Transverse colon (tissue), 4 donors: ENCODE results near the gene SPATA16. TPM values are rescaled to one million over a fixed set of nuclear protein-coding genes. Genes with fewer than 3 reads are reported as not detected.
A peak's percentile ranks its signal among the peaks of the same experiment; 100 is the strongest.

Source experiments
- DNase-seq: peaks from one replicate; pipeline ENCODE4 v3.0.0-alpha.2; 2019
- H3K27ac ChIP-seq, 4 donors: fragments of 200-600 bp; sonication (generic); 2 replicates each; pipeline ENCODE4 v1.5.1; 2016 to 2018; ENCODE audit warnings: inconsistent platforms in 4 of 4
- H3K27me3 ChIP-seq: fragments of 200-600 bp; sonication (generic); 2 replicates; pipeline ENCODE4 v1.5.1; 2017; ENCODE audit warnings: inconsistent platforms
- H3K36me3 ChIP-seq, 4 donors: fragments of 200-600 bp; sonication (generic); 2 replicates each; pipeline ENCODE4 v1.5.1; 2017 to 2019; ENCODE audit warnings: inconsistent platforms in 4 of 4
- H3K4me1 ChIP-seq, 4 donors: fragments of 200-600 bp; sonication (generic); 2 replicates each; pipeline ENCODE4 v1.5.1; 2017 to 2020; ENCODE audit warnings: inconsistent platforms in 4 of 4
- H3K4me3 ChIP-seq, 4 donors: fragments of 200-600 bp; sonication (generic); 1 replicate in 1 of 4; 2 replicates in 3 of 4; pipeline versions ENCODE4 v1.5.1 to v1.6.1; 2017 to 2019; ENCODE audit warnings: inconsistent platforms in 4 of 4
- H3K9me3 ChIP-seq, 2 donors: fragments of 200-600 bp; sonication (generic); 2 replicates each; pipeline ENCODE4 v1.5.1; 2017 to 2019; ENCODE audit warnings: inconsistent platforms in 2 of 2
- CTCF ChIP-seq, 5 experiments: fragments of 200-600 bp in 3 of 5; fragments of 450-650 bp in 2 of 5; sonication (generic) in 3 of 5; IDR thresholded peaks; 1 replicate in 2 of 5; 2 replicates in 3 of 5; pipeline ENCODE4 v1.5.1; 2016 to 2017; ENCODE audit warnings: antibody characterized with exemption in 5 of 5, inconsistent platforms in 3 of 5, mild to moderate bottlenecking in 2 of 5, moderate library complexity in 1 of 5
- EP300 ChIP-seq: sonication (generic); formaldehyde crosslinking; IDR thresholded peaks from one replicate; pipeline ENCODE4 v1.6.1; 2017; ENCODE audit warnings: antibody characterized with exemption, low read depth
- POLR2A ChIP-seq: fragments of 450-650 bp; IDR thresholded peaks from one replicate; pipeline ENCODE4 v1.6.1; 2016; ENCODE audit warnings: antibody characterized with exemption, mild to moderate bottlenecking, moderate library complexity
- POLR2AphosphoS5 ChIP-seq, 3 donors: sonication (generic); formaldehyde crosslinking; IDR thresholded peaks; one replicate each; pipeline ENCODE4 v1.6.1; 2016; ENCODE audit warnings: antibody characterized with exemption in 3 of 3
- WGBS, 2 donors: methylation state at CpG; one replicate each; pipeline ENCODE4 v1.1.5; 2018; ENCODE audit warnings: low coverage in 1 of 2; 5-methylcytosine and 5-hydroxymethylcytosine counted together
- in situ Hi-C, 4 donors: fragments of 200-750 bp; cut with MboI; loops; one replicate each; pipeline versions ENCODE4 v1.15.0 to v1.15.1; 2017; ENCODE audit warnings: low sequenced_read_pairs in 3 of 4, low pct_ligation_motif_present in 1 of 4, low pct_unique_long_range_greater_than_20kb in 1 of 4
- intact Hi-C: fragments of 100-400 bp; cut with DNase I; formaldehyde crosslinking; loops from one replicate; pipeline ENCODE4 v1.15.1; 2023; ENCODE audit warnings: low total_unique reads
- total RNA-seq, 4 donors: library from RNA; depleted of rRNA; stranded (reverse); fragments of >200 nt; gene quantifications; one replicate each; pipeline ENCODE4 v1.1.0, GENCODE V29; 2016

SPATA16 gene
- total RNA-seq, 4 donors from 2014 or later = not detected

GRCh38 chr3:173045770-173046382 lies 95.2 kb downstream of the SPATA16 start:
- no peaks in the 10 kb centered on the region for H3K9me3 ChIP-seq
- intact Hi-C loops (no loop called here), in situ Hi-C loops (no loop called here)
- no peak for TF ChIP-seq POLR2AphosphoS5 (IDR thresholded peaks at IDR 0.05)
- TF ChIP-seq CTCF (IDR thresholded peaks at IDR 0.05) = peak in 4 of 5 experiments; percentile 9 to 24 (median 15)
- no peak for TF ChIP-seq POLR2A
- H3K4me1 ChIP-seq = no peaks in the 10 kb centered on the region
- H3K4me3 ChIP-seq = no peak overlapping the region
- 49 to 61% methylated on average over 2 of the region's 2 CpGs for WGBS, 2 donors
- no peak overlapping the region for H3K27ac ChIP-seq
- DNase-seq = no peak
- H3K27me3 ChIP-seq = no peaks in the 10 kb centered on the region
- no peaks in the 10 kb centered on the region for H3K36me3 ChIP-seq

GRCh38 chr3:173044998-173045397 lies 96.0 kb downstream of the SPATA16 start:
- H3K27ac ChIP-seq = no peak overlapping the region
- in situ Hi-C loops = no loop called here
- intact Hi-C loops = no loop called here
- WGBS, 2 donors = 83 to 84% methylated on average over 2 of the region's 2 CpGs
- DNase-seq = no peak
- H3K9me3 ChIP-seq = no peaks in the 10 kb centered on the region
- TF ChIP-seq CTCF (IDR thresholded peaks at IDR 0.05) (no peak), POLR2A (no peak), EP300 (no peak), POLR2AphosphoS5 (IDR thresholded peaks at IDR 0.05) (no peak)
- no peaks in the 10 kb centered on the region for H3K27me3 ChIP-seq
- no peaks in the 10 kb centered on the region for H3K4me1 ChIP-seq
- H3K36me3 ChIP-seq = no peaks in the 10 kb centered on the region
- no peak overlapping the region for H3K4me3 ChIP-seq

- H3K27me3 ChIP-seq = no peaks in the 10 kb centered on the region
- 91 to 93% methylated on average over 5 of the region's 5 CpGs for WGBS, 2 donors
- DNase-seq = no peak
- H3K36me3 ChIP-seq = no peaks in the 10 kb centered on the region
- no peak overlapping the region for H3K27ac ChIP-seq
- no peaks in the 10 kb centered on the region for H3K9me3 ChIP-seq
- no peaks in the 10 kb centered on the region for H3K4me1 ChIP-seq
- no peak overlapping the region for H3K4me3 ChIP-seq
- intact Hi-C loops = no loop called here
- TF ChIP-seq EP300 (no peak), POLR2A (no peak), POLR2AphosphoS5 (IDR thresholded peaks at IDR 0.05) (no peak), CTCF (IDR thresholded peaks at IDR 0.05) (no peak)
- in situ Hi-C loops = no loop called here
Measured at GRCh38 chr3:173043757-173044156, 97.3 kb downstream of the SPATA16 start.

- in situ Hi-C loops = no loop called here
- H3K4me3 ChIP-seq = no peak overlapping the region
- no peaks in the 10 kb centered on the region for H3K9me3 ChIP-seq
- H3K27ac ChIP-seq = no peak overlapping the region
- H3K36me3 ChIP-seq = no peaks in the 10 kb centered on the region
- no peak for TF ChIP-seq POLR2AphosphoS5 (IDR thresholded peaks at IDR 0.05)
- TF ChIP-seq CTCF (IDR thresholded peaks at IDR 0.05) = no peak
- TF ChIP-seq EP300 = no peak
- no peak for TF ChIP-seq POLR2A
- H3K4me1 ChIP-seq = no peaks in the 10 kb centered on the region
- H3K27me3 ChIP-seq = no peaks in the 10 kb centered on the region
- DNase-seq = no peak
- intact Hi-C loops = no loop called here
- 51 to 64% methylated on average over 3 of the region's 3 CpGs for WGBS, 2 donors
Measured at GRCh38 chr3:173038484-173038871, 102.6 kb downstream of the SPATA16 start.
